SKM-1 (cell line): ENCODE results near the gene LRRC61.
A peak's percentile ranks its signal among the peaks of the same experiment; 100 is the strongest.

Source experiments
- DNase-seq: peaks from one replicate; lab custom pipeline; 2025; ENCODE audit not compliant: unreplicated experiment; lab: John Stamatoyannopoulos, UW

The LRRC61 gene

GRCh38 chr7:150346922-150347321 is 23.8 kb downstream of the LRRC61 start:
- no peak for DNase-seq

- DNase-seq = no peak
Observed at GRCh38 chr7:150351587-150352194, 28.5 kb downstream of the LRRC61 start.

GRCh38 chr7:150355666-150356059 is 32.5 kb downstream of the LRRC61 start:
- no peak for DNase-seq

GRCh38 chr7:150356265-150356897 is 33.2 kb downstream of the LRRC61 start:
- no peak for DNase-seq

- DNase-seq = no peak
Observed at GRCh38 chr7:150357270-150357669, 34.1 kb downstream of the LRRC61 start.

- no peak for DNase-seq
Observed at GRCh38 chr7:150357771-150358427, 34.7 kb downstream of the LRRC61 start.

GRCh38 chr7:150358433-150358832 is 35.3 kb downstream of the LRRC61 start:
- DNase-seq = no peak

GRCh38 chr7:150358988-150359621 is 36.0 kb downstream of the LRRC61 start:
- DNase-seq = no peak

- DNase-seq = no peak
Observed at GRCh38 chr7:150359622-150360362, 36.6 kb downstream of the LRRC61 start.

GRCh38 chr7:150360363-150361058 is 37.4 kb downstream of the LRRC61 start:
- no peak for DNase-seq

- no peak for DNase-seq
Observed at GRCh38 chr7:150361402-150361801, 38.2 kb downstream of the LRRC61 start.

GRCh38 chr7:150361807-150362621 is 38.9 kb downstream of the LRRC61 start:
- no peak for DNase-seq

- DNase-seq = no peak
Observed at GRCh38 chr7:150363370-150363769, 40.2 kb downstream of the LRRC61 start.

- DNase-seq = no peak
Observed at GRCh38 chr7:150363872-150364271, 40.7 kb downstream of the LRRC61 start.

GRCh38 chr7:150365194-150365593 is 42.0 kb downstream of the LRRC61 start:
- no peak for DNase-seq

GRCh38 chr7:150365673-150366398 is 42.7 kb downstream of the LRRC61 start:
- DNase-seq = peak; percentile 18

GRCh38 chr7:150367677-150368095 is 44.5 kb downstream of the LRRC61 start:
- DNase-seq = no peak

- peak; percentile 12 for DNase-seq
Observed at GRCh38 chr7:150368096-150368883, 45.1 kb downstream of the LRRC61 start, which contains the start of gene REPIN1. Gene REPIN1 (plus strand): TSS chr7:150368822. CDS start chr7:150369712, 890 bp downstream.
